Measurements from ENCODE around the gene HSD17B14.
"Not testable (repeated sequence)": the region's sequence is repeated elsewhere in the genome, so short reads cannot be mapped to it uniquely, and the experiment has no call there.

DNA sequence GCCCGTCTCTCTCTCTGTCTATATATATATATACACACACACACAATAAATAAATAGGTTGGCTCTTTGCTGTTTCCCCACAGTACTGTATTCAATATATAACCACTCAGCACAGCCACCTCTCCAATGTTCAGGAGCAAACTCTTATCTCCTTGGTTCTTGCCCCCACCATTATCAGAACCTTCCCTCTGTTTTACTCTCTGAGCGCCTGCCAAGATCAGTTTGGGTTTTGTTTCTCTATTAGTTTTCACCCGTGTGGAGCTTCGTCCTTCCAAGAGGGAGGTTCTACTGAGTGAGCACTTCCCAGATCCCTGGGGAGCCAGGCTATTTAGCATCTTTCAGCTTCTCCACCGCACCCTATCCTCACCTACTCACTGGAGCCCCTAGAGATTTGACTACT lies 70.5 kb downstream of the HSD17B14 start:
- TF ChIP-seq CTCF (conservative IDR thresholded peaks at IDR 0.05 in 1 of 2, IDR thresholded peaks at IDR 0.05 in 1 of 2; ENCODE audit: low read depth in 1 of 2, low read length in 2 of 2); EZH2 (IDR thresholded peaks at IDR 0.05; ENCODE audit: low read length, missing control alignments): not testable (repeated sequence)
